GM21447 (cell line): ENCODE results near the gene TMPRSS11D.

ENCODE experiments used
- ATAC-seq: cut with Tn5 transposase; IDR thresholded peaks from one replicate; pipeline ENCODE4 v1.9.1; 2021; ENCODE audit not compliant: unreplicated experiment

Gene TMPRSS11D

DNA sequence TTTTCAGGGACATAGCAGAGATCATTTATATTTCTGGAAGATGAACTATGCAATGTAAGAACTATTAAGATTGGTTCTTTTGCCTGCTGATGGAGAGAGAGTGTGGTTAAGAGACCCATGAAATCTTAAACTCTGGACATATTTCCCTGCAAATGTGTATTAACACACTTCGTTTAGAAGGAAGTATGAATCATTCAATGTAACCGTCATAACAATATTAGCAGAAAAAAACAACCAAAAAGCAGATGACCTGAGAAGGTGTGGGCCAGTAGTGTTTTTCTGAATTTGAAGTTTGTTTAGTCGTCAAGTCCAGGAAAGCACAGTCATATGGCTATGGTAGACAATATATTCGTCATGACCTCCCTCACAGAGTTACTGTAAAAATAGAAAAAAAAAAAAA, 2.5 kb upstream of the TMPRSS11D start:
- ATAC-seq, result no peak

GRCh38 chr4:67885762-67886161, 2.0 kb upstream of the TMPRSS11D start:
- no peak for ATAC-seq

GRCh38 chr4:67884701-67885100, 899 bp upstream of the TMPRSS11D start:
- no peak for ATAC-seq

DNA sequence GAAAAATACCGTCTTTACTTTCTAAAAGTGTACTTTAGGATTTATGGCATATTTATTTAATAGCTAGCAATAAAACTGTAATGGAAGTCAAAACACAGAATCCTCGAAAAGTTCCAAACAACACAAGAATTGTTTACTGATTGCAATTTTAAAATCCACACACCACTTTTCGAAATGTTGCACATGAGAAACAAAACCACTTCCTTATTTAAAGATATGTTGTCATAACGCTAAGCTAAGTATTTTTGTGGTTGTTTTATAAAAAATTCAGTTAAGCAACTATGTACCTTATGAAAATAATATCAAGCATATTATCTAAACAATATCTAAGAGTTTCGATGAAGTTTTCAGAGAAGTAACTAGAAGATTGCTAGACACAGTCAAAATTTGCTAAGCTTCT, 344 bp downstream of the TMPRSS11D start:
- no peak for ATAC-seq

DNA sequence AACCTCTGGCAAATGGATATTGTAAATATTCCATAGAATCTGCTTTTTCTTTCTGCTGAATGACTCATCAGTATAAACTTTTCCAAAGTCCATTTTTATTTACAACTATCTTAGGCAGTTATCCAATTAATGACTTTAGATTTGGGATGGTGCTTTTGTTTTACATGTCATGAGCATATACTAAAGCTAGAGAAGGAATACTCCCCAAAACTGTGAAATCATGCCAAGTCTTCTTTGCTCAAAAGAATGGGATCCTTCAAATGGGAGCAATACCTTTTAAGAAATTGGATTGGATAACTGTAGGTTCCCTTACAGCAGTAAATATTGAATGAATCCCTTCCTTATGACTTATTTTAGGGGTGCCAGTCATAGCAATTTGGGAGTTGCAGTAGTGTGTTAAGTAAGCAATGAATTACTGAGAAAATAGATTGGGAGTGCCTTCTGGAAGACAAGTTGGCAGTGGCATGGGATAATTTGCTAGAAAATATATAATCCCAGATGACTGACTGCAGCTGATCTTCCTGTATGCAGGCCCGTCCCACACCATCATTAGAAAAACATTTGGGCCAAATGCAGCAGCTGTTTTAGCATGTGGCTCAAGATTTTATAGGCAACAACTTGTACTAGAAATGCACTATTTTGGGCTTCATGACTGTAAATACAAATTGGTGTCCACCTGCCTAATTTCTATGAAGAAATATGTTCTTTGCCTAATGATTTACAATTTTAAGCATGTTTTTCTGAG, 2.8 kb downstream of the TMPRSS11D start:
- no peak for ATAC-seq

DNA sequence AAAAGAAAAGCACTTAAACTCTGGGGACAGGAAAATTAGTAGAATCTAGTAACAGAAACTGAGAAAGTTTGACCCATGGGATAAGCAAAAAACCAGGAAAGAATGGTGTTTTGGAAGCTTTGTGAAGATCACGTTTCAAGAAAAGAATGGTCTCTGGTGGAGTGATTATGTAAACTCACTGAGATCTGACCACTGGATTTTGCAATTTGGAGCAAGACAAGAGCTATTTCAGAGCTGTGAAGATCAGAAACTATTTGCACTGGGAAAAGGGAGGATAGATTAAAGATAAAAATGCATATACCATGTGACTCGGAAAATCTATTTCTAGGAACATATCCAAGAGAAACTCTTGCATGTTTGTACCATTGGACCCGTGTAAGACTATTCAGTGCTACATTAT, 4.3 kb downstream of the TMPRSS11D start:
- no peak for ATAC-seq

- no peak for ATAC-seq
Measured at GRCh38 chr4:67877086-67877485, 6.7 kb downstream of the TMPRSS11D start.

DNA sequence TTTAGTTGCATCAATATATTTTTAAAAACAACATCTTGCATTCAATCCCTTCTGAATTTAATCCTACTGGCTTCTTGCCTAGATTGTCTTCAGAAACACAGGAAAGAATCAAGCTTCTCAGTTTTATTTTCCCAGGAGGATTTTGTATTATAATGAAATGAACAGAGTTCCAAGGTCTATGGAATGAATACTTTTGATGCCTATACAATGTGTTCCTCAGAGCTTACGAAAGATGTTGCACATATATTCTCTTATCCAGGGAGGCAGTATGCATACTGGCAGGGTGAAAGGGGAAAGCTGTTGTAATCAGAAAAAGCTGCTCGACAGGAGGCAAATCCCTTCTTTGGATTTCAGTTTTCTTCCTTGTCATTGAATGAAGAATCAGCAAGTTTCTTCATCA, 8.8 kb downstream of the TMPRSS11D start:
- no peak for ATAC-seq

DNA sequence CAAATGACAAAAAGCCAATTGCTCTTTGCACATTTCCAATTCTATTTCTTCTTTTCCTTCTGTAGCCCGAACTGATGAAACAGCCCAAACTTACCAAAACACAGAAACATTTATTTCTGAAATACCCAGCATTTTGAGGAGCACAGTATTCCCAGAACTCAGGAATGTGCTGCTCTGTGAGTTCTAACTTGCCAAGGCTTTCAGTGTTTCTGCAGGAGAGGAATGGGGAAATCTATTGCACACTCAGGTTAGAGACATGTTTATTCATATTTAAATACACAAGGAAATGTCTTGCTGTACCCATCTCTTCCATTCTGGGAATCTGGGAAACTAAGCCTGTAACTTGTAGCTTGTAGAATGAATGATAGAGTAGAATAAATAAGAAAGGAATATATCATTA, 10.7 kb downstream of the TMPRSS11D start:
- no peak for ATAC-seq

DNA sequence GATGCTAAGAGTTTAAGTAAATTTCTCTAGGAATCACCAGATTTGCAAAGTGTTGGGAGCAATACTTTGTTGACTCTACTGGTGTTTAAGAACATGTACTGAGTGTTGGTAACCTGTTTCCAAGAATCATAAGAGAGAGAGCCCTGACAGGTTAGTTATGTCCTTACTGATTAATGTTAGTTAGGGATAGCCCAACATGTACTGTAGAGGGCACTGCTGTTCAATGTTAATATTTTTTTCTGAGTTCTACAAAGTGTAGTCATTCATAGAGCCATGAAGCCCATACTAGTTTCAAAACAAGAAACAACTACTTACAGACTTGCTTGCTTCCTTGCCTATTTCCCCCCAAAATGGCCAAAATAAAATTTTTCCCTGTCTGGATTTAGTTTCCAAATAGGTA, 11.9 kb downstream of the TMPRSS11D start:
- peak; percentile 83 for ATAC-seq

DNA sequence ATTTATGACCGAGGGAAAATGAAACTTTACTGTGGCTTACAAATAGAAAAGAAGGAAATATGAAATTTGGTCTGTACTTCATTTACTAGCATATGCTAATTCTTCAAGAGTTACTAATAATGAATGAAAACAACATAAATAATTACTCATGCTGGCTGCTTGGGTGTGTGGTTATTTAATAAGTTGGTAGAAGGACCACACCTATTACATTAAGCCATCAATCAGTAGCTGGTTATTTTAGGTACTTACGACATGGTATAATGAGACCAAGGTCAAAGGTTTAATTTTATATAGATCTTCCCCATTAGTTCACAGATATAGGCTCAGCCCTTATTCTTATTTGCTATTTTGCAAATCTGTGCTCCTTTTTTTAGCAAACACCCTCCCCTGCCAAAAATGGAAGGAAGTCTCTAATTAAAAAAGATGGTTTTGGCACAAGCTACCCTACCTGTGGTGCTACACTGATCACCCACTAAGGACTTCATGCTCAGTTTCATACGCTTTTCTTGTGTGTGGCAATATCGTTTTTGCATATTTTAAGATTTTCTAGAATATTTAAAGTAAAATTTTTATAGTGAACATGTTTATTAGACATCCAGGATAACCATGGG, 14.1 kb downstream of the TMPRSS11D start:
- ATAC-seq, result no peak

DNA sequence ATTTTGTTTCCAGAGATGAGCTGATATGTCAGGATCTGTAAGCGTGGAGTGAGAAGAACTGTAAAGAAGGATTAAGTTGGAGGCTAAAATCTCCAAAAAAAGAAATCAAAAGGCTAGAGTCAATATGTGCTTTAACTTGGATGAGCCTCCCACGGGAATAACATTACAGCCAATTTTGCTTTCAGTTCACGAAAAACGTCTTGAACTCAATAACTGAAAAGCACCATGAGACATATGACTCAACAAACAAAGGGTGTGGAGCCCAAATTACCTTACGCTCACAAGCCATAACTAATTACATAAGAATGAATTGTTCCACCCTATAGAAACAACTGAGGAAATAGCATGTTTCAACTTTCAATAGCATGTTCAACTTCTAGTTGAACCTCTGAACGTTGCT, 22.3 kb downstream of the TMPRSS11D start:
- ATAC-seq, result no peak

DNA sequence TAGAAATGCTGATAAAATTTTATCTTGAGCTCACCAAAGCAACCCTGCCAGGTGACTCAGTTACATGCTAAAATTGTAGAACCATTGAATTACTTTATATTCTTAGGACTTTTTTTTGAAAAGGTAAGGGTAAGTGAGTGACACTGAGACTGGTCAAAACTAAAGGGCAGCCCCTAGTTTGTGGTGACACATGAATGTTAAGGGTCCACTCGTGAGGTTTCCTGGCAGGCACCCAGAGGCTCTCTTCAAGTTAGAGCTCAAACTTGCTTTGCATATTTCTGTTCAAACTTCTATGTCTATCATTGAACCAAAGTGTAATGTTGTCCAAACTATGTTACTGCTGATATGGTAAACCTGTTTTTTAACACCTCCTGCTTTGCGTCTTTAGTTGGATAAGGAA, 30.5 kb downstream of the TMPRSS11D start:
- ATAC-seq, result no peak

DNA sequence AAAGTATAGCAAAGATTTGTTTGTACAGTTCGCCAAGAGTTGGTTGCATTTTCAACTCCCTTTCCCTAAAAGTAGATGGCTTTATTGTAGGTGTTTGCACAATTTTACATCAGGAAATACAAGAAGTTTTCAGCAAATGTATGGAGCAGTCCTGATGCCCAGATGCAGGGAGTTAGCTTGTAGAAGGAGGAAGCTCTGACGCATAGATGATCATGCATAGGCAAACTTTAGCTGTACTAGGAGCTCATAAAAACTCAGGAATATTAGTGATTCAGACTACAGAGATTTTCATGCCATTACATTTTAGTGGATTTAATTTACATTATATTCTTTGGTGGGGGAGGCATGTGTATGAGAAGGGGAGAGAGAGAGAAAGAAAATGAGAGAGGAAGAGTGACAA, 62.9 kb downstream of the TMPRSS11D start:
- no peak for ATAC-seq

DNA sequence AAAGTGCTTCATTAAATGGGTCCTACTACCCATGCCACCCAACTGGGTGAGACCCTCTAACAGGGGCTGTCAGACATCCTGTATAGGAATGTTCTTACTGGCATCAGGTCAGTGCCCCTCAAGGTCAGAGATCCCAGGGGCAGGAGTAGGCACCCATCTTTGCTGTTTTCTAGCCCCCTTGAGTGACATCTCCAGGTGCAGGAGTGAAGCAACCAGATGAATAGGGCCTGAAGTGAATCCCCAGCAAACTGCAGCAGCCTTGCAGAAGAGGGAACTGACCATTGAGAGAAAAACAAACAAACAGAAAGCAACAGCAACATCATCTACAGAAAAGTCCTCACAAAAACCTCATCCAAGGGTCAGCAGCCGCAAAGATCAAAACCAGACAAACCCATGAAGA, 73.8 kb downstream of the TMPRSS11D start:
- ATAC-seq, result no peak

GRCh38 chr4:67809502-67809901, 74.3 kb downstream of the TMPRSS11D start:
- no peak for ATAC-seq

DNA sequence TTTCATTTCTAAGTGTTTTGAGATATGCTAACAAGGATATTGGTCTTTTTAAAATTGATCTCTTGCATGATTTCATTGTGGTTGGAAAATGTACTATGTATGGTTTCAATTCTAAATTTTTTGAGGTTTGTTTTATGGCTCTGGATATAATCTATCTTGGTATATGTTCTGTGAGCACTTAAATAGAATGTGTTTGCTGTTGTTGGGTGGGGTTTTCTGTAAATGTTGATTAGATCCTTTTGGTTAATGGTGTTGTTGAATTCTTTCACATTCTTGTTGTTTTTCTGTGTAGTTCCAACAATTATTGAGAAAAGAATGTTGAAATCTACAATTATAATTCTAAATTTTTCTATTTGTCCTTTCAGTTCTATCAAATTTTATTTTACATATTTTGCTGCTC, 87.0 kb downstream of the TMPRSS11D start:
- no peak for ATAC-seq

GRCh38 chr4:67790721-67791120, 93.1 kb downstream of the TMPRSS11D start:
- no peak for ATAC-seq

DNA sequence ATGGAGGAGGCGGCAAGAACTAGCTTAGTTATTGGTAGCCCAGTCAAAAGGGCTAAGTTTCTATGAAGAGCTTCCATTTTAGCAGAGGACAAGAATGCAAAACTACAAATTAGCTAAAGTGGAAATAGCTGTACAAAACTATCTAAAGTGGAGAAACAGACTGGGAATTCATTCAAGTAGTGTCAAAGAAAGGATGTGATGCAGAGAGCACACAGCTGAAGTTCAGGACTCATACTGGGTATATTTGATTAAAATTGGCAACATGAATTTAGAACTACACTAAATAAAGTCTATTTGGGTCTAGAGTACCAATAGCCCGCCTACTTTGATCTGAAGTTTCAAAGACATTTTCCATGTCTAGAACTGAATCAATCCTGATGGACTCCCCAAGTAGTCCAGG, 96.5 kb downstream of the TMPRSS11D start:
- no peak for ATAC-seq

- no peak for ATAC-seq
Measured at GRCh38 chr4:67785528-67785927, 98.3 kb downstream of the TMPRSS11D start.

- ATAC-seq, result no peak
Measured at GRCh38 chr4:67779631-67780030, 104.2 kb downstream of the TMPRSS11D start.

GRCh38 chr4:67776746-67777145, 107.1 kb downstream of the TMPRSS11D start:
- no peak for ATAC-seq
